Progenitor cell of endocrine pancreas (in vitro differentiated cells): Measurements from ENCODE around the gene SGK2. TPM values are rescaled to one million over a fixed set of nuclear protein-coding genes. Genes with fewer than 3 reads are reported as not detected.

Source experiments
- DNase-seq: peaks from one replicate; pipeline ENCODE4 v3.0.0; 2021; ENCODE audit warnings: low spot score; ENCODE audit not compliant: unreplicated experiment
- H3K27ac Mint-ChIP-seq: 2 replicates; pipeline ENCODE4 v1.8.0; 2021; ENCODE audit warnings: mild to moderate bottlenecking, moderate library complexity, mixed read lengths
- H3K27me3 Mint-ChIP-seq: 2 replicates; pipeline ENCODE4 v1.8.0; 2021; ENCODE audit warnings: mixed read lengths
- H3K36me3 Mint-ChIP-seq: 2 replicates; pipeline ENCODE4 v1.8.0; 2022; ENCODE audit warnings: mixed read lengths; ENCODE audit not compliant: insufficient read depth
- H3K4me1 Mint-ChIP-seq: 2 replicates; pipeline ENCODE4 v1.8.0; 2021; ENCODE audit warnings: low read depth, mixed read lengths
- H3K4me3 Mint-ChIP-seq: 2 replicates; pipeline ENCODE4 v1.8.0; 2021; ENCODE audit warnings: low read depth, mild to moderate bottlenecking, moderate library complexity, mixed read lengths
- H3K9me3 Mint-ChIP-seq: 2 replicates; pipeline ENCODE4 v1.8.0; 2021; ENCODE audit warnings: low read depth, mixed read lengths
- CTCF ChIP-seq: fragments of 200-600 bp; sonication (generic); IDR thresholded peaks from one replicate; pipeline ENCODE4 v1.5.0; 2021; ENCODE audit warnings: antibody characterized with exemption, mild to moderate bottlenecking; ENCODE audit not compliant: unreplicated experiment
- total RNA-seq: library from RNA; stranded (reverse); gene quantifications from 2 replicates; pipeline ENCODE4 v1.2.1, GENCODE V29; 2021

The SGK2 gene
- total RNA-seq, 1 donor from 2014 or later: 8.9 TPM

DNA sequence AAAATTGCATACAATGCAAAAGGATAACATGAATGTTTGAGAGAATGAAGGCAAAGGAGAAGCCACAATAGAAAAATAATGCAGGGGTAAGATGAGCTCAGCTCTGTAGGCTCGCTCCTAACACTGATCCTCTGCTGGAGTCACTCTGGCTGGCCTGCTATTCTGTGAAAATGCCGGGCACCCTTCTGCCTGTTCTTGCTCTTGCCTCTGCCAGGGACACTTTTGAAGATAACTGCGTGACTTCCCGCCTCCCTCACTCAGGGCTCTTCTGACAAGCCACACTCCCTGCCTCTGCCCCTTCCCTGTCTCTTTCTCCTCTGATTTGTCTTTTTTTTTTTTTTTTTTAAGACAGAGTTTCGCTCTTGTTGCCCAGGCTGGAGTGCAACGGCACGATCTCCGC, 72.8 kb downstream of the SGK2 start:
- DNase-seq: no peak
- no peak overlapping the region for H3K4me3 Mint-ChIP-seq
- no peak for TF ChIP-seq CTCF
- H3K27ac Mint-ChIP-seq: no peak overlapping the region
- peaks cover 23% of the 10 kb centered on the region for H3K36me3 Mint-ChIP-seq
- H3K27me3 Mint-ChIP-seq: no peaks in the 10 kb centered on the region
- peaks cover 4% of the 10 kb centered on the region for H3K4me1 Mint-ChIP-seq
- H3K9me3 Mint-ChIP-seq: no peaks in the 10 kb centered on the region

Other genes starting within 250 kb of the SGK2 start
- gene SRSF6, start 101.1 kb upstream of the SGK2 start, total RNA-seq: 369 and 381 TPM in 2 replicates
- 42.8 and 45.7 TPM in 2 replicates for gene L3MBTL1, start 51.3 kb upstream of the SGK2 start, total RNA-seq
- 56.6 and 61.4 TPM in 2 replicates for gene IFT52, start 31.9 kb downstream of the SGK2 start, total RNA-seq
- gene MYBL2, start 108.1 kb downstream of the SGK2 start, total RNA-seq: 43.3 and 44.4 TPM in 2 replicates
- not detected in 2 replicates for gene GTSF1L, start 168.0 kb downstream of the SGK2 start, total RNA-seq